ENCODE data around the gene PPM1F.

GRCh38 chr22:21948390-21948789 is 4.3 kb downstream of the PPM1F start:
- TF ChIP-seq RARB (CRISPR knock-in tag; IDR thresholded peaks at IDR 0.05) (no peak), CREB5 (CRISPR knock-in tag; IDR thresholded peaks at IDR 0.05; ENCODE audit: low read depth) (no peak)

Measured in SK-N-SH treated with all-trans-retinoic acid at 6 μM for 48 hours (cell line).